ENCODE results near the gene ZFR.
"Not testable (repeated sequence)": the region's sequence is repeated elsewhere in the genome, so short reads cannot be mapped to it uniquely, and the experiment has no call there.

The ZFR gene

GRCh38 chr5:32405507-32405906, 39.0 kb downstream of the ZFR start:
- DNase-seq = no peak

GRCh38 chr5:32403760-32404159, 40.8 kb downstream of the ZFR start:
- DNase-seq = no peak

- DNase-seq = no peak
Observed at GRCh38 chr5:32400401-32400800, 44.1 kb downstream of the ZFR start.

DNA sequence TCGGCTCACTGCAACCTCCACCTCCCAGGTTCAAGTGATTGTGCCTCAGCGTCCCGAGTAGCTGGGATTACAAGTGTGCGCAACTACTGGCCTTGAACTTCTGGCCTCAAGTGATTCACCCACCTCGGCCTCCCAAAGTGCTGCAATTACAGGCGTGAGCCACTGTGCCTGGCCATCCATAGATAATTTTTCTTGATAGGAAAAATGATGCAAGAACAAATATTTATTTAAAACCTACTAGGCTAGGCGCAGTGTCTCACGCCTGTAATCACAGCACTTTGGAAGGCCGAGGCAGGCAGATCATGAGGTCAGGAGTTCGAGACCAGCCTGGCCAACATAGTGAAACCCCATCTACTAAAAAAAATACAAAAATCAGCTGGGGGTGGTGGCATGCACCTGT, 45.8 kb downstream of the ZFR start:
- DNase-seq = not testable (repeated sequence)

DNA sequence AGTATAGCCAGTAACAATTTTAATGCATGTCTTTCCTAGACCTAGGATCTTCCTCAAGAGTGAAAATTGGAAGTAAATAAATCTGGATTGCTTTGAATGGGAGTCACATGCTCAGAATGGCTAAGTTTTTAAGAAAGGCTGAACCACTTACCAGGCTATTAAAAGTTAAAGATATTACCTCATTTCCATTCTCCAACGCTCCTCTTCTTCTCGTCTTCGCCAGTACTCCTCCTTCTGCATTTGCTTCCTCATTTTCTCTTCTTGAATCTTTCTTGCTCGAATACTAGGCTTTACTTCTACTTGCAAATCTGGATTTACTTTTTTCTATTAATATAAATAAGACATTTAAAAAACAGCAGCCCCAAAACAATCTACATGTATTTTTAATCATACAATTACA, 49.6 kb downstream of the ZFR start:
- no peak for DNase-seq

GRCh38 chr5:32392039-32392438, 52.5 kb downstream of the ZFR start:
- DNase-seq = no peak

GRCh38 chr5:32390819-32391591, 53.5 kb downstream of the ZFR start:
- DNase-seq = no peak

GRCh38 chr5:32388432-32389129, 56.0 kb downstream of the ZFR start:
- DNase-seq = no peak

DNA sequence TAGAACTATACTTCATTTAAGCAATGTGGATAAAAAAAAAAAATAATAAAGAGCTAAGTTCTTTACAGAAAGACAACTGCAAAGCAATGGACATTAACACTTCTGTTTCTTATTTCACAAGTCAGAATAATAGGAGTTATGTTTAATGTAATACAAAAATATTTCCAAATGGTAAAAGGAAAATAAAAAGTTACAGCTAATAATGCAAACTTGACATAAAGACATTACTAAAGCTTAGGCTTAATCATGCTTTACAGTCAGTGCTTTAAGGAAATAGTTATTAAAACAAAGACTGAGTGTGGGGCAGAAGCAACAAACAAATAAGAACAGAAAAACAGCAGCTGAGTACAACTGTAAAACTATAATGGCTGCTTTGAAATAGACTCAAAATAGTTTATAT, 56.7 kb downstream of the ZFR start:
- no peak for DNase-seq

- DNase-seq = no peak
Observed at GRCh38 chr5:32387211-32387610, 57.3 kb downstream of the ZFR start.

- DNase-seq = no peak
Observed at GRCh38 chr5:32384621-32385020, 59.9 kb downstream of the ZFR start.

DNA sequence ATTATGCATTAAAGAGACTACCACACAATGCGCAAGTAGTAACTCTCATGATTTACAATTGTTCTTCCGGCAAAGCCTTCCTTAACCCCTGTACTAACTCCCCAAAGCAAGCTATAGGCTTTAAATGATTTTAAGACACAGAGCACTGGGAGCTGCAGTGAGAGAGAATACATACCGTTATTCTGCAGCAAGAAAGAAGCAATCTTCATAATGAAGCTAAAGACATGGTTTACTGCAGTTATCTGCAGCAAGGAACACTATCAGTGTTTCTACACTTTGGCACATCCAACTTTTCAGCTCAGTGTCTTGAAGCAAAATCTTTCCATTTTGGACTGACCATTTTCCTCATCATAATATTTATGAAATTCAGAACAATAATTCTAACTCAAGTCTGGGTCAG, 61.0 kb downstream of the ZFR start:
- DNase-seq = no peak

- no peak for DNase-seq
Observed at GRCh38 chr5:32383065-32383464, 61.5 kb downstream of the ZFR start.

GRCh38 chr5:32379421-32379820, 65.1 kb downstream of the ZFR start:
- no peak for DNase-seq

GRCh38 chr5:32378966-32379365, 65.6 kb downstream of the ZFR start:
- DNase-seq = no peak

- no peak for DNase-seq
Observed at GRCh38 chr5:32369542-32370155, 74.9 kb downstream of the ZFR start.

DNA sequence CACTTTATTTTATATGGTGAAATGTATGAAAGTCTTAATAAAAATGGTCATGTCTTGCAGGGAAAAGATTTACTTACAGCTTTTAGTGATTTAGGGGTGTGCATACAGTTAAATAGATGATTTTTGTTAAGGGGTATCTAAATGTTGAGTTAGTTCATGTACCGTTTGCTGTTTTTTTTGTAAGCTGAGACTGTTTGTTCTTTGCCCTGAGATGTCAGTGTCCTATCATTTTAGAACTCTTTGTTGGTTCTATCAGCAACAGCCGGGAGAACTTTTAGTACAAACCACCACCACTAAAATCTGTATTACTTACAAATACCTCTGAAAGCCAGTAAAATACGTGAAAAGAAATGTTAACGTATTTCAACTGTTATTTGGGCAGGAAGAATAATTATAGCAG, 75.5 kb downstream of the ZFR start:
- no peak for DNase-seq

GRCh38 chr5:32367271-32367670, 77.3 kb downstream of the ZFR start:
- DNase-seq = not testable (repeated sequence)

DNA sequence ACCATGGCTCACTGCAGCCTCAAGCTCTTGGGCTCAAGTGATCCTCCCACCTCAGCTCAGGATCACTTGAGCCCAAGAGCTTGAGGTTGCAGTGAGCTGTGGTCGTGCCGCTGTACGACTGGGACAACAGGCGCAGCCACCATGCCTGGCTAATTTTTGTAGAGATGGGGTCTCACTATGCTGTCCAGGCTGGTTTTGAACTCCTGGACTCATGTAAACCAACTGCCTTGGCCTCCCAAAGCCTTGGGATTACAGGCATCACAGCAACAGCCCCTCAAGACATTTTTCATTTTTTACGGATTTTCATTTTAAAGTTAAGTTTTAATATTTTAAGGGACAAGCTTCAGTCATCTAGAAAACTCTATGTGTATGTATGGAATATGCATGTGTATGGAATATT, 78.9 kb downstream of the ZFR start:
- DNase-seq = no peak

GRCh38 chr5:32363030-32363429, 81.5 kb downstream of the ZFR start:
- no peak for DNase-seq

GRCh38 chr5:32362527-32362926, 82.0 kb downstream of the ZFR start:
- DNase-seq = no peak

- DNase-seq = no peak
Observed at GRCh38 chr5:32360906-32361305, 83.6 kb downstream of the ZFR start.

- no peak for DNase-seq
Observed at GRCh38 chr5:32358611-32359010, 85.9 kb downstream of the ZFR start.

DNA sequence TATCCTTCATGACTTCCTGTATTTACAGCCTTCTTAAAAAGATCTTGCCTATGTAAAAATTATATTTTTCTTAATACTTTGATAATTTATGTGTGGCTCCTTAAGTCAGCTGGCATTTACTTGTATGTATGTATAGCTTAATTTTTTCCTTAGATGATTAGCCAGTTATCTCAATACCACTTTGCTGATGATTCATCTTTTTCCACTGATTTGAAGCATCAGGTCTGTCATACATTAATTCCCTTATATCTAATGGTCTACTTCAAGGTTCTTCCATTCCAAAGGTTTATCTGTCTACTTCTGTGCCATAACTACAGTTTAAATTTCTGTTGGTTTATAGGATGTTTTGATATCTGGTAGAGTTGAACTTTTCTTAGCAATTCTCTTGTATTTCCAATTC, 86.9 kb downstream of the ZFR start:
- DNase-seq = no peak

All from NCI-H187 (cell line).